Peyer's patch (tissue), 4 donors: ENCODE data around the gene BICD1.

Experiments
- CTCF ChIP-seq, 6 experiments: fragments of 450-650 bp in 4 of 6; fragments of 200-600 bp in 2 of 6; sonication (generic) in 1 of 6; IDR thresholded peaks; one replicate each; pipeline ENCODE4 v1.5.1; 2017 to 2019; ENCODE audit warnings: antibody characterized with exemption in 6 of 6, mild to moderate bottlenecking in 3 of 6, moderate library complexity in 1 of 6
- POLR2A ChIP-seq, 2 donors: fragments of 450-650 bp; IDR thresholded peaks; one replicate each; pipeline ENCODE4 v1.5.1; 2017; ENCODE audit warnings: antibody characterized with exemption in 2 of 2, mild to moderate bottlenecking in 2 of 2, moderate library complexity in 2 of 2

DNA sequence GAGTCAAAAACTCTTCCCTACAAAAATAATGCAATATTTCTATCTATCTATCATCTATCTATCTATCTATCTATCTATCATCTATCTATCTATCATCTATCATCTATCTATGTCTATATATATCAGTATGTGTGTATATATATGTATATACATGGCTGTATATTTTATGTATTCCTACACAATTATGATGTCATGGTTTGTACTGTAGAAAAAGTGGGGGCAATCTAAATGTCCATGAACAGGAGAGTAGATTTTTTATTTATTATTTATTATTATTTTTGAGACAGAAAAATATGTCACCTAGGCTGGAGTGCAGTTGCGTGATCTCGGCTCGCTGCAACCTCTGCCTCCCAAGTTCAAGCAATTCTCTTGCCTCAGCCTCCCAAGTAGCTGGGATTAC lies 45.6 kb upstream of the BICD1 start:
- no peak for TF ChIP-seq CTCF (IDR thresholded peaks at IDR 0.05)
- no peak for TF ChIP-seq POLR2A (IDR thresholded peaks at IDR 0.05)
